Lung microvascular endothelial cell (primary cell): ENCODE results near the gene NKD1. TPM values are rescaled to one million over a fixed set of nuclear protein-coding genes. Genes with fewer than 3 reads are reported as not detected.

Source experiments
- DNase-seq, 2 donors: peaks; one replicate each; pipeline versions ENCODE4 v3.0.0 to v3.0.0-alpha.2; 2010; ENCODE audit warnings: low read depth in 2 of 2
- total RNA-seq: library from RNA; depleted of rRNA; stranded (reverse); fragments of >200 nt; gene quantifications from 2 replicates; pipeline ENCODE4 v1.2.1, GENCODE V29; 2014

Gene NKD1
- total RNA-seq, 1 donor from 2014 or later, result under 0.01 TPM

DNA sequence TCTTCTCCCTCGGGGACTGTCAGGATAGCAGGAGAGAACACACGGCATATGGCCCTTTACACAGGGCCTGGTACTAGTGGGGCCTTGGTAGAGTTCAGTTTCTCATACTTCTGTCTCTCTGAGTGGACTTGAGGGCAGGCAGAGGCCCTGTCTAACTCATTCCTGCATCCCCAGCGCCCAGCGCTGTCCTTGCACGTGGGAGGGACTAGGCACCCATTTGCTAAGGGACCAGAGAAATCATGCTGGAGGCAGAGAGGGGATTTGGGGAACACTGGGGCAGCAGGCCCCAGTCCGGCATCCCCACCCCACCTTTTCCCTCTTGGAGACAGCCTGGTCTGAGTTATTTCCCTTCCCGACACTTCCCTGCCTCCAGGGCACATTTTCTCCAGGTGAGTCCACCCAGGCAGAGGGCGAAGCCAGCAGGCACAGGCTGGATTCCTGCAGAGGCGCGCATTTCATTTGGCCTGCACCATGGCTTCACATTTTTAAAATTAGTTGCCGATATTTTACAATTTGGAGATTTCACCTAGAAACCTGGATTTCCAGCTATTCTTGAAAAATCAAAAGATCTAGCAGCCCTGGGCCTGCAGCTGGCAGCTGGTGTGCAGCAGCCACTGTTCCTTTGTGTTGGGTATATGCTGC, 9.7 kb upstream of the NKD1 start:
- no peak for DNase-seq

DNA sequence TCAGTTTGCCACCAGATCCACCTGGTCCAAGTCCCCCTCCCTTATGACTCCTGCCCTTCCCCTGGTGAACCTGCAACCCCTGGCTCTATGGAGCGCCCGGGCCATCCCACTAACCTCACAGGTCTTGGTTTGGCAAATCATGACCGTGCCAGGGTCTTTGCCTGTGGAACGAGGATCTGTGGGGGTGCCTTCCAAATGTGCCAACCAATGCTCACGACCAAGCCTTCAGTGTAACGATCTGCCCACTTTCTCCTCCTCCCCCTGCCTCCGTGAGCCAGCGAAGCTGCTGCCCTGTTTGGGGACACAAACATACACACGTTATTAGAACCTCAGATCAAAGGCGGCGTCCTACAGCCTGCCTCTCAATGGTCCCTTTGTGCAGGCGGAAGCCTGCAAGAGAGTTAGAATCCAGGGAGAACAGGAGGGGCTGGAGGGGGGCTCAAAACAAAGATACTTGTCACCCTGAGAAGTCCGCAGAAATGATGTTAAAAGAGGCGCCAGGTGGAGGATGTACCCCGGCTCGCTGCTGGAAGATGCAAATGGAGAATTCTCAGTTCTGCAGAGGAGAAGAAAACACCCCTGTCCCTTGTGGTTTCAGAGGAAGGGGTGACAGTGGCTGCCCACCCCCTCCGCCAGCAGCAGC, 9.0 kb upstream of the NKD1 start:
- no peak for DNase-seq

- no peak for DNase-seq
Measured at GRCh38 chr16:50539822-50540710, 8.1 kb upstream of the NKD1 start.

- no peak for DNase-seq
Measured at GRCh38 chr16:50540711-50541007, 7.5 kb upstream of the NKD1 start.

DNA sequence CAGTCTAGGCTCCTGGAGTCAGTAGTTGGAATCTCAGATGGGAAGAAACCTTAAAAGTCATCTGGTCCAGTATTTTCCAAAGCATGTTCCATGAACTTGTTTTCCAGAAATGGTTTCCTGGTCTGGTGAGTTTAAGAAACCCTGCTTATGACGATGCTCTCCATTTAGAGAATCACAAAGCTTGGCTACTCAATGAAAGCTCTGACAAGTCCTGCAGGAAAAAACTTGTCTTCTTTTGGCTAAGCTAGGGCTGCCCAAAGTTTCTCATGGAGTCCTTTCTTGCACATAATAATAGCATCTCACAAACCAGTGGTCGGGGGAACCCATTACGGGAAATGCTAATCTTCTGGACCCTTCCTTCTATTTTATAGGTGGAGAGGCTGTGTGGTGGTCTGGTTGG, 5.5 kb upstream of the NKD1 start:
- DNase-seq, result no peak

GRCh38 chr16:50546125-50546524, 2.1 kb upstream of the NKD1 start:
- no peak for DNase-seq

DNA sequence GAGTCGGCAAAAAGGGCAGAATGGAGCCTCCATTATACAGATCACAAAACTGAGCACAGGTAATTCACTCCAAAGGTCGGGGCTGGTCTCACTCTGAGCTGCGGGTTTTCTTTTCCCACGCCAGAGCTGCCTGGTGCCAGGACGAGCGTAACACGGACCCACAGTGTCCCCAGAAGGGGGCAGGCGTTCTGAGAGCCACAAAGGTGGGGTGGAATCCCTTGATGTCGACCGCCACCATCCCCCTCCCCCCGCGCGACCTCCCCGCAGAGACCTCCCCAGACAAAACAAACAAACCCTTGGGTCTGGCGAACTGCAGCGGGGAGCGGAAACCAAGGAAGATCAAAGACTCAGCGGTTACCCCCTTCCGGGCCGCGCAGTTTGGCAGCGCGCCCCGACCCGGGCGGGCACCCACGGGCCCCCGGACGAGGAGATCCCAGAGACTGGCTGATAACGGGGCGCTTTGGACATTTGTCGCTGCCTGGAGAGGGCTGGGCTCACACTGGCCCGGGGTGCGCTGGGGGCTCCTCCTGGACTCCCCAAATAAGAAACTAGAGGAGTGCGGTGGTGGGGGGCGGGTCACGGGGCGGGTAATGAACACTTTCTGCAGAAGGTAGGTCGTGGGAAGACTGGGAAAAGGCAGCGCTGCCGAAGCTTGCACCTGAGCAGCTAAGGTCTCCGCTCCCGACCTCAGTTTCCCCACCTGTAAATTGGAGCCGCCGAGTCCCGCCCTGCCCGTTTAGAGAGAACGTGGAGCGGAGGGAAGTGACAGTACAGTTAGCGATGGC, 664 bp upstream of the NKD1 start:
- peak in 1 of 2 donors; percentile 20 for DNase-seq

DNA sequence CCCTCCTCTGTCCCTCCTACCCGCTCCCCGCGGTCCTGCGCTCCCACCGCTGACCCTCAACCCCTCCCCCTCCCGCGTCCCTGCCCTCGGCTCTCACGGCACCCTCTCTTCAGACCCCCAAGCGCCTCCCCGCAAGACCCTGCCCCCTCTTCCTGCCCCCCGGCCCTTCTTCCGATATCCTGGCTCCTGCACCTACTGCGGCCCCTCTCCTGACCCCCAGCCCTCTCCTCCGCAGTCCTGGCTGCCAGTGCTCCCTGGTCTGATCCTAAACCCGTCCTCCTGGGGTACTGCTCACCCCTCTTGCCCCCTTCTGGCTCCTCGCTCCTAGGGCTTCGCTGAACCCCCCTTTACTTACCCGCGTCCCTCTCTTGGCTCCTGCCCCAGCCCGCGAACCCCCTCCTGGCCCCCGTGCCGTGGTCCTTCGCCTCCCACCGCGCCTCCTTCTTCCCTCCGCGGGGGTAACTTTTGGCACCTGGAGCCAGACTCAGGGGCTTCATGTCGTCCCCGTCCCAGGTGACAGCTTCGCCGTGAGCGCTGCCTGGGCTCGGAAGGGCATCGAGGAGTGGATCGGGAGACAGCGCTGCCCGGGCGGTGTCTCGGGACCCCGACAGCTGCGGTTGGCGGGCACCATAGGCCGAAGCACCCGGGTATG, 839 bp downstream of the NKD1 start:
- no peak for DNase-seq

DNA sequence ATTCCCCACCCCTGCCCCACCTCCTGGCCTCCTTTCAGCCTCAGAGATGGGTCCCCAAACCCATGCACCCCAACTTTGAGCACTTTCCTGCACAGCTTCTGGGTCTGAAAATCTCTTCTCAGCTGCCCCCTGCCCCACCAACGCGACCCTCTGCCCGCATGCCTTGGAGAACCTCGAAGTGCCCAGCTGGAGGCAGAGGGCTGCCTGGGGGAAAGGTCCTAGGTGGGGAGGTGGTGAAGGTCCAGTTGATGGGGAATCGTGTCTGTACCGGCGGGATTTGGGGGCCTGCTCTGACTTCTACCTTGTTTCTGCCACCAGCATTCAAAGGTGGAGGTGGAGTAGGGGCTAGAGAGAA, 1.3 kb downstream of the NKD1 start:
- no peak for DNase-seq

GRCh38 chr16:50550035-50550434, 1.8 kb downstream of the NKD1 start:
- DNase-seq, result no peak

GRCh38 chr16:50550866-50551641, 2.9 kb downstream of the NKD1 start:
- no peak for DNase-seq

DNA sequence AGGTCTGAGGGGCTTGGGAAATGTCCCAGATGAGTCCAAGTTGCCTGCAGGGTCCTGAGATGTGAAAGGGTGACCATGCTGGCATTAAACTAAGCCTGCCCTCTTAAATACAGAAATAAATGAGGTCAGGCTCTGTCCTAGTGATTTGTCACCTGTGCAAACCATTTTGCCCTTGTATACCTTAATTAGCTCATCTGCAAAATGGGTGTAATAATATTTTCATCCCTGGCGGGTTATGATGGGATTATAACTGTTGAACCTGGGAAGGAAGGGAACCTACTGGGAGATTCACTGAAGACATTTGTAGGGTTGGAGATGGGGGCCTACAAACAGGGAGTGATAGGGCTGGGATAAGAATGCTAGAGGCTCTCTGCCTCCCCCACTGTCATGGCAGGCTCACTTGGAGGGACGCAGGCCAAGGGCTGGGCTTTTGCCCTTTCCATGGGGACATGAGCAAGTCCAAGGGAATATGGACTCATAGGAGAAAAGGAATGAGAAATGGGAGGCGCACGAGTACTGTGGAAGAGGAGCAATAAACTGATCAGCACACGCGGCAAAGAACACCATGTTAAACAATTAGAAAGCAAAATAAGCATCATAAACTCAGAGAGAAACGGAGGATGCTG, 4.4 kb downstream of the NKD1 start:
- DNase-seq, result no peak

- no peak for DNase-seq
Measured at GRCh38 chr16:50553182-50553710, 5.0 kb downstream of the NKD1 start.

DNA sequence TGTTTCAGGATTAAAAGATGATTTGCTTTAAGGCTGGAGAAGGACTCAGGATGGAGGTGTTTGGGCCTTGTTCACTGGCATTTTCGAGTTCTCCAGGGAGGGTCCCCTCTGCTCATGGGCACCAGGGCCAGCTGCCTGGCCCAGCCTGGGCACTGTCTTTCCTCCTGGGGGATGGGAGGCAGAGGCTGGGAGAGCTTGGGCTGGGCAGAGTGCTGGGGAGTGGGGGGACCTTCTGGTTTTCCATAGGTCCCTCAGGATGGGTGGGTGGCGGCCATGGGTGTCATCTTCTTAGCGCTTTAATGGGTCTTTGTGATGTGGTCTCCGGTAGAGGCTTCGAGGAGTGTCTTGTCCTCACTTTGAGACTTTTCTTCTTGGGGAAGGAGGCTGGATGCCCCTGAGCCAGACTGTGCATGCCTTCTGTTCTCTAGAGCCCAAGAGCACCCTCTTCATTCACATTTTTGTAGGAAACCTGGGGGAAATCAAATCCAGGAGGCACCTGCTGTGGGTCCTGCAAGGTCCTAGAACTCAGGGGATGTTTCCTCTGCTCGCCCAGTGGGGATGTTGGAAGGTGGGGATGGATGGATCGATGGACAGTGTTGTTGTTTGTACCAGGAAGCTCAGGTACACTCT, 5.7 kb downstream of the NKD1 start:
- DNase-seq, result no peak

GRCh38 chr16:50555269-50555875, 7.2 kb downstream of the NKD1 start:
- DNase-seq, result no peak

GRCh38 chr16:50555952-50556673, 7.9 kb downstream of the NKD1 start:
- no peak for DNase-seq

DNA sequence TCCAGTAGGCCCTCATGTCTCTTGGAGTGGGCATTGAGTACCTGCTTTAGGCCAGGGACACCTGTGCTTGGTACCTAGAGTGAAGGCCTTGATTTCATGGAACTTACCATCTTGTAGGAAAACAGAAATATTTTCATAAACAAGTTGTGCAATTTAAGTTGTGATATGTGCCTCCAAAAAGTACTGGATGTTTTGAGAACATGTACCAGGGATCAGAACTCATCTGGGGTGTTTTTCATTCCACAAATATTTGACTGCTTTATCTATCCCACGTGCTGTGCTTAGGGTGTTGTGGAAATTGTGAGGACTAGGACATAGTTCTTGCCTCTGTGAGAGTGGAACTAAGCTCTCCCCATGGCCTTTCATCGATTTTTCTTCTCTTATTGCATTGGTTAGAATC, 8.8 kb downstream of the NKD1 start:
- no peak for DNase-seq

DNA sequence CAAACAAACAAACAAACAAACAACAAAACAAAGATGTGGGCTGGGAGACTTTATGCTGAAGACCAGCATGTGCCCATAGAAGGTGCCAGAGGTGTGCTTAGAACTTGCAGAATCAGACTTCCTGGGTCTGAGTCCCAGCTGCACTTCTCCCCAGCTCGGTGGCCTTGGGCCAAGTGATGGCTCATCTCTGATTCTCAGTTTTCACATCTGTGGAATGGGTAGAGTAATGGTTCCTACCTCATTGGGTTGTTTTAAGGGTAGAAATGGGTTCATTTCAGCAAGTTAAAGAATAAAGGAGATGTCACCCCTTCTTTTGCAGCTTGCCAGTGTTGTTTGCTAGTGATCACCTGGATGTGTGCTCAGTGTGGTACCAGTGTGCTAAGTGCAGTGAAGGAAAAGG, 10.7 kb downstream of the NKD1 start:
- no peak for DNase-seq
